ENCODE data around the gene KLHDC3.

DNA sequence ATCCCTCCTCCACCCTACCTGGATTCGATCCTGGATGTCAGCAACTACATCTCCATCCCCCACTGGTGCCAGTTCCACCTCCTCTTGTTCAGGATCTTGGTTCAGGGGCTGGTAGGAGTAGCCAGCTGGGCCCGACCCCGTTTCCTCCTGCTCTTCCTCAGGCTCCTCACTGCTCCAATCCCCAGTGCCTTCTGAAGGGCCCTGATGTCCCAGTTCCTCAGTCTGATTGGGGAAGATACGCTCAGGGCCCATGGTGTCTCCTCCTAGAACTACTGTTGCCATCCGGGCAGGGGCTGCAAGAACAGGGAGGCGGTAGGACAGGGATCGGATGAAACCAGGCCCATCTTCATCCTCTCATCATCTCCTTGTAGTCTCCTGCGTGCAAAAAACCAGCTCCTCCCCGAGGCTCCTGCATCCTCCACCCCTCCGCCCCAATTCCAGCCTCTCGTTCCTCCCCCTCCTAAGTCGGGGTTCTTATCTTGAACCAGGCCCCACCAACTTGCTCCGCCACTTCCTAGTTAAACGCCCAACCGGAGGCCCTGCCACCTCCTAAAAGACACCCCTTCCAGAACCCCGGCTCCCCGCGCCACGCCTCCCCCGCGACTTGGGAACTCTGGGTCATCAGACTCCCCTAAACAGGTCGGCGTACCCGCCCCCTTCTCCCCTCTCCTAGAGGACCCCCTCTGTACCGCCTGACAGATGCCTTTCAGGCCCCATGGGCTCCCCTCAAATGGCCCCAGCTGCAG lies 779 bp upstream of the KLHDC3 start:
- TF ChIP-seq RAD21 (IDR thresholded peaks at IDR 0.05; ENCODE audit: low read depth) (no peak), YY1 (IDR thresholded peaks at IDR 0.05; ENCODE audit: low read depth) (no peak), FOXM1 (IDR thresholded peaks at IDR 0.05; ENCODE audit: borderline replicate concordance, low read depth) (no peak), TEAD4 (IDR thresholded peaks at IDR 0.05) (no peak), EGR1 (IDR thresholded peaks at IDR 0.05) (0 out of 2 replicates have a peak, but pooled peaks have one; percentile 4), REST (IDR thresholded peaks at IDR 0.05; ENCODE audit: low read depth) (no peak), CREB1 (IDR thresholded peaks at IDR 0.05; ENCODE audit: low read depth) (no peak), TAF1 (IDR thresholded peaks at IDR 0.05; ENCODE audit: low read depth) (no peak), CEBPB (IDR thresholded peaks at IDR 0.05) (no peak), TCF12 (IDR thresholded peaks at IDR 0.05; ENCODE audit: low read depth) (no peak), MAX (IDR thresholded peaks at IDR 0.05) (no peak)

All from Ishikawa (cell line).